Heart right ventricle (tissue), 16 donors: ENCODE data around the gene MKKS. TPM values are rescaled to one million over a fixed set of nuclear protein-coding genes. Genes with fewer than 3 reads are reported as not detected.

Source experiments
- ATAC-seq, 8 donors: fragments of 200-7000 bp; cut with Tn5 transposase; one replicate each; pipeline ENCODE4 v1.9.1; 2020; ENCODE audit warnings: mild to moderate bottlenecking in 8 of 8, moderate library complexity in 8 of 8, moderate number of reproducible peaks in 1 of 8
- DNase-seq, 2 donors: peaks; one replicate each; pipeline ENCODE4 v3.0.0-alpha.2; 2020
- H3K27ac ChIP-seq, 10 donors: fragments of 200-600 bp; sonication (generic) in 2 of 10; one replicate each; pipeline versions ENCODE4 v1.5.0 to v1.8.0; 2020 to 2022; ENCODE audit warnings: mild to moderate bottlenecking in 3 of 10
- H3K27me3 ChIP-seq, 7 donors: fragments of 200-600 bp; one replicate each; pipeline ENCODE4 v1.8.0; 2021 to 2022; ENCODE audit warnings: mild to moderate bottlenecking in 2 of 7
- H3K36me3 ChIP-seq, 9 donors: fragments of 200-600 bp; sonication (generic) in 1 of 9; one replicate each; pipeline versions ENCODE4 v1.5.0 to v1.8.0; 2020 to 2022; ENCODE audit warnings: mild to moderate bottlenecking in 2 of 9
- H3K4me1 ChIP-seq, 9 donors: fragments of 200-600 bp; sonication (generic) in 1 of 9; one replicate each; pipeline versions ENCODE4 v1.5.0 to v1.8.0; 2020 to 2022; ENCODE audit warnings: mild to moderate bottlenecking in 4 of 9
- H3K4me3 ChIP-seq, 10 donors: fragments of 200-600 bp; sonication (generic) in 2 of 10; one replicate each; pipeline versions ENCODE4 v1.5.0 to v1.8.0; 2020 to 2022; ENCODE audit warnings: mild to moderate bottlenecking in 7 of 10, moderate library complexity in 2 of 10
- H3K9me3 ChIP-seq, 11 donors: fragments of 200-600 bp in 10 of 11; sonication (generic) in 2 of 11; one replicate each; pipeline versions ENCODE4 v1.5.0 to v1.8.0; 2013 to 2022; ENCODE audit warnings: mild to moderate bottlenecking in 2 of 11, control low read depth in 1 of 11, moderate library complexity in 1 of 11
- WGBS, 2 donors: extraction: QIAGEN DNeasy Blood & Tissue Kit; methylation state at CpG; one replicate each; pipeline ENCODE4 v1.1.7; 2013; ENCODE audit warnings: inconsistent platforms in 1 of 2; 5-methylcytosine and 5-hydroxymethylcytosine counted together
- intact Hi-C, 10 donors: fragments of 100-400 bp; cut with DNase I; formaldehyde crosslinking; loops; one replicate each; pipeline versions ENCODE4 v1.11.1 to v1.14.2; 2022
- polyA plus RNA-seq, 2 donors: library from polyadenylated mRNA; stranded (reverse); fragments of 200-250 nt; gene quantifications; one replicate each; pipeline ENCODE4 v1.2.3, GENCODE V29; 2013
- total RNA-seq, 10 donors: library from RNA; stranded (reverse); fragmentation: NEBNext Ultra II Directional in 3 of 10; extraction: Animal tissue kit (Norgen Biotek cat#: 25700) in 3 of 10; gene quantifications; one replicate each; pipeline versions ENCODE4 v1.2.1 to v1.2.4, GENCODE V29; 2021 to 2023
- TF ChIP-seq, protein P1 (sequence below), 9 donors: fragments of 200-600 bp; sonication (generic) in 2 of 9; IDR thresholded peaks; one replicate each; pipeline versions ENCODE4 v1.5.0 to v1.8.0; 2021 to 2022; ENCODE audit warnings: antibody characterized with exemption in 9 of 9, mild to moderate bottlenecking in 5 of 9, moderate library complexity in 1 of 9
- donor health status: Arrhythmogenic right ventricular cardiomyopathy.
- donor health status: ischemic (EF 13 %, LVEDD 7.1; RV severe dilation, severe dysfunction).
- donor health status: healthy with polysubstance abuse.
- donor health status: DM: no; HTN: yes; CAD: no.
- donor health status: DM: no; HTN: no; CAD: no.
- donor health status: ischemic (EF 25% LVEDD 6.9; RV normal size, moderate dysfunction).
- donor health status: ischemic (EF 25% LVEDD 5.7; RV mildly dilated, moderate dysfunction).
- donor health status: healthy.
- donor health status: DM: yes; HTN: yes; CAD: no.
- donor health status: Ischemic cardiomyopathy.
- donor health status: ischemic (EF 35%, LVEDD 5.7; RV mildly dilated, moderate dysfunction).
- donor health status: nonischemic (EF 11% LVEDD 7.7; RV severe dilation, severe dysfunction).
- donor health status: DM: yes; HTN: yes; CAD: no.
- donor health status: PGD.
- donor health status: ischemic (EF 29% LVEDD 5.4; RV normal size, mild dysfunction).
- donor health status: nonischemic (EF 23%, LVEDD 6.1; RV moderate dilation, normal function).

MKKS gene
- total and polyA plus RNA-seq, 12 donors, result 13.6 to 30.7 (median 19.4) TPM

GRCh38 chr20:10411673-10412072 is 22.3 kb downstream of the MKKS start:
- Histone ChIP-seq H3K4me1 (peaks cover 0 to 22% (median 17%) of the 10 kb centered on the region in 9 donors), H3K9me3 (no peaks in the 10 kb centered on the region), H3K4me3 (no peak overlapping the region), H3K36me3 (peaks cover 0 to 58% (median 15%) of the 10 kb centered on the region in 9 donors), H3K27me3 (no peaks in the 10 kb centered on the region), H3K27ac (no peak overlapping the region)
- whole genome bisulfite sequencing, 2 donors, result 97 to 98% methylated on average over 1 of the region's 1 CpG
- DNase-seq, result no peak
- intact Hi-C loops, result loop anchor here in 1 of 10 donors (5.0 kb wide), 1 partner anchor 1761 kb away; no protein-coding TSS in a partner anchor
- TF ChIP-seq, protein P1, sequence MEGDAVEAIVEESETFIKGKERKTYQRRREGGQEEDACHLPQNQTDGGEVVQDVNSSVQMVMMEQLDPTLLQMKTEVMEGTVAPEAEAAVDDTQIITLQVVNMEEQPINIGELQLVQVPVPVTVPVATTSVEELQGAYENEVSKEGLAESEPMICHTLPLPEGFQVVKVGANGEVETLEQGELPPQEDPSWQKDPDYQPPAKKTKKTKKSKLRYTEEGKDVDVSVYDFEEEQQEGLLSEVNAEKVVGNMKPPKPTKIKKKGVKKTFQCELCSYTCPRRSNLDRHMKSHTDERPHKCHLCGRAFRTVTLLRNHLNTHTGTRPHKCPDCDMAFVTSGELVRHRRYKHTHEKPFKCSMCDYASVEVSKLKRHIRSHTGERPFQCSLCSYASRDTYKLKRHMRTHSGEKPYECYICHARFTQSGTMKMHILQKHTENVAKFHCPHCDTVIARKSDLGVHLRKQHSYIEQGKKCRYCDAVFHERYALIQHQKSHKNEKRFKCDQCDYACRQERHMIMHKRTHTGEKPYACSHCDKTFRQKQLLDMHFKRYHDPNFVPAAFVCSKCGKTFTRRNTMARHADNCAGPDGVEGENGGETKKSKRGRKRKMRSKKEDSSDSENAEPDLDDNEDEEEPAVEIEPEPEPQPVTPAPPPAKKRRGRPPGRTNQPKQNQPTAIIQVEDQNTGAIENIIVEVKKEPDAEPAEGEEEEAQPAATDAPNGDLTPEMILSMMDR (IDR thresholded peaks at IDR 0.05), result no peak
- no peak for ATAC-seq

DNA sequence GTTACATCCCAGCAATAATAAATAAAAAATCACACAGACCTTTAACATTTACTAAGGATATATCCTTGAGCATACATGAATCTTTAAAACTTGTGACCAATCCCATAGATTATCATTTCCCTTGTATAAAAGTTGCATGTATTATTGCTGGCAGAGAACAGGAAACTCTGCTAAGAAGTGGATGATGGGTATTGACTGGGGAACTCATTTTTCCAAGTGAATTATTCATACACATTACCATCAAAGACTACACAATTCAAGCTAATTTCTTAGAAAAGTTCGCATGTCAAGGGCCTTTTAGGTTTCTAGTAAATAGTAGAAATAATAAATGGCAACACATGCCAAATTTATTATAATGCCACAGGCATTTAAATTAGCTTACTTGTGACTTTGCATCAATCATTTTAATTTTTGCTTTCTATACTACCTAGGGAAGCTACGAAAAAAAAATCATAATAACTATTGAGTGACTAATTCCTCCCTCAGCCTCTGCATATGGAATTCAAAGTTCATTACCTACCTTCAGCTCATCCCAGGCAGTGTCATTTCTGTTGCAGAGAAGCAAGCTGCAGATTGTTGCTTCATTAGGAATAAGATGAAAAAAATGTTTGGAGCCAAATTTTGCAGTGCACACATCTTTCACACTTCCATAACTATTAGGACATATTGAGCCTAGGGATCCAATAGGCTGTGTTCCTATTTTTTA is 25.8 kb downstream of the MKKS start:
- no peak for DNase-seq
- no peak for ATAC-seq
- 96 to 97% methylated on average over 2 of the region's 2 CpGs for WGBS, 2 donors
- Histone ChIP-seq H3K9me3 (no peaks in the 10 kb centered on the region), H3K4me3 (no peak overlapping the region), H3K4me1 (peaks cover 0 to 7% (median 0%) of the 10 kb centered on the region in 9 donors), H3K27me3 (no peaks in the 10 kb centered on the region), H3K36me3 (peaks cover 0 to 71% (median 21%) of the 10 kb centered on the region in 9 donors), H3K27ac (no peak overlapping the region)
- intact Hi-C loops, result no loop called here
- TF ChIP-seq, protein P1 (IDR thresholded peaks at IDR 0.05), result no peak

DNA sequence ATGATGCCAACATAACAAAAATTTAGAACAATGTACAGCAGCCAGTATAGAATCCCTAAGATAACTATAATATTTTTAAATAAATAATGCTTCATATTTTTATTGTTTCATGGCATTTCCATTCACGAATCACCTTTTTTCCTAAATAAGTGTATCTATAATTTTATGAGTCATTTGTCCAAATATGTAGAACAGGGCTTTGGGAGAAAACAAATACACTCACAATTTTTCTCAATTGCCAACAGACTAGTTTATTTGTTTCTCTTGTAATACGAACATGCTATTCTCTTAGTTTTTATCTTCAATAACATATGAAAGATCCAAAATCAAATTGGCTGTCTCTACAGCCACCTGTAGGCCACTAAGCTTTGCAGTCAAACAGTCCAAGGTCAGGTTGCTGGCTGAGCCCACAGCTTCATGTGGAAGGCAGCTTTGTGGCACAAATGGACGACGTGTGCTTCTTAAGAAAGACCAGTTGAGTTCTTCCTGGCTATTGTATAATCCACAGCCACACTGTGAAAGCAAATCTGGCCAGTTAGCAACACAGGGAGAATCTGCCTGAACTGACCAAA is 29.0 kb downstream of the MKKS start:
- intact Hi-C loops, result no loop called here
- TF ChIP-seq, protein P1 (IDR thresholded peaks at IDR 0.05), result no peak
- no peak overlapping the region for H3K27ac ChIP-seq
- 83 to 85% methylated on average over 4 of the region's 4 CpGs for WGBS, 2 donors
- ATAC-seq, result no peak
- DNase-seq, result no peak
- peaks cover 0 to 51% (median 15%) of the 10 kb centered on the region in 9 donors for H3K36me3 ChIP-seq
- no peaks in the 10 kb centered on the region for H3K27me3 ChIP-seq
- H3K4me3 ChIP-seq, result no peak overlapping the region
- no peaks in the 10 kb centered on the region for H3K9me3 ChIP-seq
- H3K4me1 ChIP-seq, result peaks cover 0 to 7% (median 0%) of the 10 kb centered on the region in 9 donors

- no peak overlapping the region for H3K4me3 ChIP-seq
- DNase-seq (no peak), ATAC-seq (no peak)
- WGBS, 2 donors, result 91 to 96% methylated on average over 2 of the region's 2 CpGs
- TF ChIP-seq, protein P1 (IDR thresholded peaks at IDR 0.05), result no peak
- H3K27ac ChIP-seq, result no peak overlapping the region
- intact Hi-C loops, result no loop called here
- H3K4me1 ChIP-seq, result peaks cover 0 to 7% (median 0%) of the 10 kb centered on the region in 9 donors
- no peaks in the 10 kb centered on the region for H3K9me3 ChIP-seq
- H3K27me3 ChIP-seq, result no peaks in the 10 kb centered on the region
- peaks cover 0 to 51% (median 15%) of the 10 kb centered on the region in 9 donors for H3K36me3 ChIP-seq
Observed at GRCh38 chr20:10404023-10404628, 29.9 kb downstream of the MKKS start.
